ENCODE data around the gene POLD1. TPM values are rescaled to one million over a fixed set of nuclear protein-coding genes. Genes with fewer than 3 reads are reported as not detected.
"Not testable (repeated sequence)": the region's sequence is repeated elsewhere in the genome, so short reads cannot be mapped to it uniquely, and the experiment has no call there.

The POLD1 gene
- total RNA-seq (2014; rRNA removed; shearing (Covaris generic); ENCODE audit: low replicate concordance) = 122 and 176 TPM in 2 replicates

- DNase-seq (ENCODE audit: low read depth) = peak; percentile 98
- in situ Hi-C loops (cut with HindIII; ENCODE audit: low pct_unique_long_range_greater_than_20kb, low sequenced_read_pairs) = no loop called here
Observed at GRCh38 chr19:50383852-50384684, at the start of gene POLD1. Gene POLD1, plus strand, starts transcription at chr19:50384347. Its CDS starts 14,505 bp downstream, at chr19:50398852.

GRCh38 chr19:50334741-50335421, 49.3 kb upstream of the POLD1 start:
- no peak for DNase-seq (ENCODE audit: low read depth)
- in situ Hi-C loops (cut with HindIII; ENCODE audit: low pct_unique_long_range_greater_than_20kb, low sequenced_read_pairs) = no loop called here

GRCh38 chr19:50337031-50337430, 47.1 kb upstream of the POLD1 start:
- in situ Hi-C loops (cut with HindIII; ENCODE audit: low pct_unique_long_range_greater_than_20kb, low sequenced_read_pairs); DNase-seq (ENCODE audit: low read depth): not testable (repeated sequence)

- in situ Hi-C loops (cut with HindIII; ENCODE audit: low pct_unique_long_range_greater_than_20kb, low sequenced_read_pairs) = no loop called here
- no peak for DNase-seq (ENCODE audit: low read depth)
Observed at GRCh38 chr19:50340331-50340730, 43.8 kb upstream of the POLD1 start.

- in situ Hi-C loops (cut with HindIII; ENCODE audit: low pct_unique_long_range_greater_than_20kb, low sequenced_read_pairs) = no loop called here
- DNase-seq (ENCODE audit: low read depth) = no peak
Observed at GRCh38 chr19:50341091-50341564, 43.0 kb upstream of the POLD1 start.

DNA sequence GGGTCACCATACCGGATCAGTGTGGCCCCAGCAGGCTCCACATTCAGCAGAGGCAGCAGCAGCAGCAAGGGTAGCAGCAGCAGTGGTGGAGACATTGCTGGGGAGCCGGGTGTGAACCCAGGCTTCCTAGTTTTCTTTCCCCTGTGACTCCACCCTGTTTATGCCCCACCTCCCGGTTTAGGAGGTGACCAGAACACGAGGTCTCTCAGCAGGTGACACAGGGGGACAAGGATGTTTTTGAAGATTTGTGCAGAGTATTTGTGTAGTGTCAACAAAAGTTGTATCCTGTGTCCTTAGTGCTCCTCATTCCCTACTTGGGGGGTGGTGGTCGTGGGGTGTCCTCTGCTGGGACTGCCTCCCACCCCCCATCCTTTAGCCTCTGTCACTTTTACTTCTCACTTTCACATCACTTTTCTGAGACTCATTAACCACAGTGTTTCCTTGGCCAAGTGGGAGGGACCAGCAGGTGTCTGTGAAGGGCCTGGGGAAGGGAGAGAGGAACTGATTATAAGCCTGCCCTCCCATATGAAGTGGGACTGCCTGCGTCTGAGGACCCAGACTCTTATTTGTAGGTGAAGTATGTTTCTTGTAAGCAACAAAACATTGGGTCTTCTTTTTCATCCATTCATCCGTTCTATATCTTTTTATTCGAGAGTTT, 39.4 kb upstream of the POLD1 start:
- in situ Hi-C loops (cut with HindIII; ENCODE audit: low pct_unique_long_range_greater_than_20kb, low sequenced_read_pairs) = no loop called here
- no peak for DNase-seq (ENCODE audit: low read depth)

DNA sequence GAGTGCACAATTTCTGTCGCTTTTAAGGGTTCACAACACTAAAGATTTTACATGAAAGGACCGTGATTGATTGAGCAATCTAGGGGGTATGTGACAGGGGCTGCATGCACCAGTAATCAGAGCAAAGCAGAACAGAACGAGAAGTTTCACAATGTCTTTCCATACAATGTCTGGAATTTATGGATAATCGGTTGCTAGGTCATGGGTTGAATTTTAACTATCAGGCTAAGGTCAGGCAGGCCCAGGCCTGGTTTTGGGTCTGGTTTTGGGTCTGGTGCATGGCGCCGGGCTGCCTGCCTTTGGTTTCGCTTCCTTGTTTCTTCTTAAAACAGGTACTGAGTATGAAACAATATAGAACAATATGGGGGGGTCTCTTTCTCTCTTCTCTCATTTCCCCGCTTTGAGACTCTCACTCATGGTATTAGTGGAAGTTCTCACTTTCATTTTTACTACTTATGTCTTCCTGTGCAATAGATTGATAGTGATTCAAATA, 37.0 kb upstream of the POLD1 start:
- in situ Hi-C loops (cut with HindIII; ENCODE audit: low pct_unique_long_range_greater_than_20kb, low sequenced_read_pairs) = not testable (repeated sequence)
- DNase-seq (ENCODE audit: low read depth) = peak; percentile 21

- DNase-seq (ENCODE audit: low read depth) = no peak
- in situ Hi-C loops (cut with HindIII; ENCODE audit: low pct_unique_long_range_greater_than_20kb, low sequenced_read_pairs) = no loop called here
Observed at GRCh38 chr19:50349277-50350057, 34.7 kb upstream of the POLD1 start.

DNA sequence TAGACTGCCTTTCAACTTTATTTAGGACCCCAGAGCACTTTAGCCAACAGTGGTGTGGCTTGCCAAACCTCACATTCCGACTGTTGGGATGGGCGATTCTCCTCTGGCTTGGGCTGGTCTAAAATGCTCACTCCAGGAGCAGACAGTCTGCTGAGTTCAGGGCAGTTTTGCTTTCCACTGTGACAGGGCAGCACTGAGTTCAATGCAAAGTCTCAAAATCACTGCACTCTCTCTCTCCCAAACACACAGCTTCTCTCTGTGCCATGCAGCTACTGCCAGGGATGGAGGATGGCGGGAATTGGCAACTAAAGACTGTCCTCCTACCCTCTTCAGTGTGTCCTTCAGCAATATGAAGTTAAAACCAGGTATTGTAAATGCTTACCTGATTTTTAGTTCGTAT, 31.9 kb upstream of the POLD1 start:
- in situ Hi-C loops (cut with HindIII; ENCODE audit: low pct_unique_long_range_greater_than_20kb, low sequenced_read_pairs) = no loop called here
- no peak for DNase-seq (ENCODE audit: low read depth)

DNA sequence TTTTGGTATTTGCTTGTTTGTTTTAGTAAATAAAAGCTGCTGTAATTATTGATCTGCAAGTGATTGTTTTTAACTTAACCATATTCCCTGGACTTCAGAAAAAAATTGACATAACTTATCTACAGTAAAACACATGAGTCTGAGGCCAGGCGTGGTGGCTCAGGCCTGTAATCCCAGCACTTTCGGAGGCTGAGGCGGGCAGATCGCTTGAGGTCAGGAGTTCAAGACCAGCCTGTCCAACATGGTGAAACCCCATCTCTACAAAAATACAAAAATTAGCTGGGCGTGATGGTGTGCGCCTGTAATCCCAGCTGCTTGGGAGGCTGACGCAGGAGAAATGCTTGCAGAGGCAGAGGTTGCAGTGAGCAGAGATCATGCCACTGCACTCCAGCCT, 30.7 kb upstream of the POLD1 start:
- DNase-seq (ENCODE audit: low read depth); in situ Hi-C loops (cut with HindIII; ENCODE audit: low pct_unique_long_range_greater_than_20kb, low sequenced_read_pairs): not testable (repeated sequence)

DNA sequence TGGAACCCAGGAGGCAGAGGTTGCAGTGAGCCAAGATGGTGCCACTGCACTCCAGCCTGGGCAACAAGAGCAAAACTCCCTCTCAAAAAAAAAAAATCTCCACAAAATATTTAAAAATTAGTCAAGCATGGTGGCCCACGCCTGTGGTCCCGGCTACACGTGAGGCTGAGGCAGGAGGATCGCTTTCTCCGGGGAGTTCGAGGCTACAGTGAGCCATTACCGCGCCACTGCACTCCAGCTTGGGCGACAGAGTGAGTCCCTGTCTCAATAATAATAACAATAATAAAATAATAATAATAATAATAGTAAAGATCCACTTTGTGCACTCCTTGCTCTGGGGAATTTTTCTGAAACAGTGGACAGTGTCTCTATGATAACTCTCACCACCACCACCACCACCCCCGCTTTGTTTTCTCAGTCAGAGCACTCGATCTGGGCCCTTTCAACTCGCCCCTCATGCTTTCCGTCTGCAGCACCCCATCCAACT, 27.4 kb upstream of the POLD1 start:
- in situ Hi-C loops (cut with HindIII; ENCODE audit: low pct_unique_long_range_greater_than_20kb, low sequenced_read_pairs) = no loop called here
- DNase-seq (ENCODE audit: low read depth) = no peak

- in situ Hi-C loops (cut with HindIII; ENCODE audit: low pct_unique_long_range_greater_than_20kb, low sequenced_read_pairs) = no loop called here
- peak; percentile 63 for DNase-seq (ENCODE audit: low read depth)
Observed at GRCh38 chr19:50357178-50358100, 26.7 kb upstream of the POLD1 start.

DNA sequence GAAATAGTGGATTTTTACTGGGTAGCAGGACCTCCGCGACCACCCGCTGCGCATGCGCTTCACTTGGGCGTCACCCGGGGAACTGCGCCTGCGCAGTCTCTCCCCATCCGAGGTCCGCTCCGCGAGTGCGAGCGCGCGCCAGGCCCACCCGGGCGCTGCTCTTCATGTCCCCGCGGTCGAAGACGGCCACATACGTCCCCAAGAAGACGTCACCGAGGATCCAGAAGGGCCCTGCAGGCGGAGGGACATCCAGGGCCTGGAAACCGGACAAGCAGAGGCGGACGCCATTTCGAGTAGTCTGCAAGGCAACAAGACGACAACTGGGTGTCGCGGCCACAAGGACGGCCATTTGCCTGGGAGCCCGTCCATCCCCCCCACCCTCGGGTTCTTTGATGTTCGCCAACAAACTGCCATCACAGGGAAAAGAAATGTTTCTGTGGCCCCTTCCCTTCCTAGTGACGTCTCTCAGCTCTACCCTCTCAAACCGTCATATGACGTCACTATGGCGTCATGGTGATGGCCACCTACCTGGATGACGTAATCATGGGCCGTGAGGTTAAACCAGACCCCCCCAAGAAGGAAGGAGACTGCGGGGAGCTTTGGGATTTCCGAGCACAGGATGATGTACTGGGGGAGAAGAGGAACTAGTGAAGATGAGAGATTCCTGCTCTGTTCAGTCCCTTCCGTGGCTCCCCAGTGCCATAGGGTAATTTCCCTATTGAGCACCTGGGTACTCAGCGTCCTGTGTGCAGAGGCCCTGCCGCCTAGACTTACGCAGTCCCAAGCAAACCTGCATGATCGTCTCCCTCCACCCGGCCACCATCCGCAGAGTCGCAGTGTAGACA, 25.4 kb upstream of the POLD1 start:
- DNase-seq (ENCODE audit: low read depth) = no peak
- in situ Hi-C loops (cut with HindIII; ENCODE audit: low pct_unique_long_range_greater_than_20kb, low sequenced_read_pairs) = no loop called here

DNA sequence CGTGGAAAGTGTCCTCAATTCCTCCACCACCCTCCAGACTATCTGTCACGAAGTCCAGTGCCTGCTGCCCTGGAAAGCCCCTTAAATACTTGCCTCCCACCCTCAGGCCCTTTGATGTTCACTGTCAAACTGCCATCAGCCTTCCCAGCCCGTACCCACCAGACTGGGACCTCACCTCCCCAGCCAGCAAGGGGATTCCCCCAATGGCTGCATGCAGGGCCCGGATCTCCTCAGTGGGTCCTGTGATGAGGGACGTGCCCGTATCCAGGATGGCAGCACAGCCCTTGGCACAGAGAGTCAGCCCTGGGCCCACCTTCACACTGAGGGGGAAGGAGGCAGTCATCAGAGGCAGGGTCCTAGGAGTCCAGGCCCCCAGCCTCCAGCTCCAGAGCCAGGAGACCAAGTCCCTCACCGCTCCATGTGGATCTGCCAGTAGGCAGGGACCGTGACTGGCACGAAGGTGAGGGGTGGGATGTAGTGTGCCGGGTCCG, 24.8 kb upstream of the POLD1 start:
- no peak for DNase-seq (ENCODE audit: low read depth)
- in situ Hi-C loops (cut with HindIII; ENCODE audit: low pct_unique_long_range_greater_than_20kb, low sequenced_read_pairs) = no loop called here

GRCh38 chr19:50361290-50362029, 22.7 kb upstream of the POLD1 start:
- in situ Hi-C loops (cut with HindIII; ENCODE audit: low pct_unique_long_range_greater_than_20kb, low sequenced_read_pairs) = no loop called here
- peak; percentile 30 for DNase-seq (ENCODE audit: low read depth)
